Trophoblast cell (in vitro differentiated cells and primary cell): ENCODE measurements around the gene PIK3R5.

ENCODE experiments used
- DNase-seq, 2 donors: peaks; one replicate each; pipeline ENCODE4 v3.0.0-alpha.2; 2016
- H2AFZ ChIP-seq: 2 replicates; pipeline ENCODE4 v1.6.1; 2013; ENCODE audit warnings: low read length, moderate library complexity, mild to moderate bottlenecking; ENCODE audit not compliant: insufficient read depth, poor library complexity
- H2AK5ac ChIP-seq: 2 replicates; pipeline ENCODE4 v1.6.1; 2013; ENCODE audit warnings: mild to moderate bottlenecking, low read length
- H2BK120ac ChIP-seq: 2 replicates; pipeline ENCODE4 v1.6.1; 2013; ENCODE audit warnings: low read length, mild to moderate bottlenecking, moderate library complexity; ENCODE audit not compliant: insufficient read depth, poor library complexity
- H2BK12ac ChIP-seq: 2 replicates; pipeline ENCODE4 v1.6.1; 2013; ENCODE audit warnings: mild to moderate bottlenecking, low read length, moderate library complexity
- H2BK5ac ChIP-seq: 2 replicates; pipeline ENCODE4 v1.6.1; 2013; ENCODE audit warnings: low read length, low read depth, moderate library complexity, mild to moderate bottlenecking; ENCODE audit not compliant: poor library complexity
- H3K14ac ChIP-seq: 2 replicates; pipeline ENCODE4 v1.6.1; 2013; ENCODE audit warnings: mild to moderate bottlenecking, low read length
- H3K18ac ChIP-seq: 2 replicates; pipeline ENCODE4 v1.6.1; 2013; ENCODE audit warnings: mild to moderate bottlenecking, low read length
- H3K23ac ChIP-seq: 2 replicates; pipeline ENCODE4 v1.6.1; 2013; ENCODE audit warnings: low read length
- H3K27ac ChIP-seq: 2 replicates; pipeline ENCODE4 v1.5.1; 2013; ENCODE audit warnings: low read depth, mild to moderate bottlenecking, inconsistent platforms, low read length, moderate library complexity
- H3K27me3 ChIP-seq: 2 replicates; pipeline ENCODE4 v1.6.1; 2013; ENCODE audit warnings: inconsistent platforms, mild to moderate bottlenecking, low read length, moderate library complexity; ENCODE audit not compliant: insufficient read depth
- H3K36me3 ChIP-seq, 2 experiments: 1 replicate in 1 of 2; 2 replicates in 1 of 2; pipeline ENCODE4 v1.6.1; 2013; ENCODE audit warnings: low read length in 2 of 2, mild to moderate bottlenecking in 2 of 2, moderate library complexity in 1 of 2; ENCODE audit not compliant: insufficient read depth in 2 of 2, control insufficient read depth in 1 of 2
- H3K4ac ChIP-seq: 2 replicates; pipeline ENCODE4 v1.6.1; 2013; ENCODE audit warnings: low read depth, mild to moderate bottlenecking, low read length, moderate library complexity
- H3K4me1 ChIP-seq, 2 experiments: 1 replicate in 1 of 2; 2 replicates in 1 of 2; pipeline ENCODE4 v1.6.1; 2013; ENCODE audit warnings: low read length in 2 of 2, mild to moderate bottlenecking in 2 of 2, moderate library complexity in 1 of 2; ENCODE audit not compliant: insufficient read depth in 2 of 2, control insufficient read depth in 1 of 2
- H3K4me2 ChIP-seq: 2 replicates; pipeline ENCODE4 v1.6.1; 2013; ENCODE audit warnings: inconsistent platforms, mild to moderate bottlenecking, low read length, moderate library complexity
- H3K4me3 ChIP-seq: 2 replicates; pipeline ENCODE4 v1.5.1; 2013; ENCODE audit warnings: mild to moderate bottlenecking, low read depth, low read length, inconsistent platforms
- H3K79me1 ChIP-seq: one replicate; pipeline ENCODE4 v1.6.1; 2013; ENCODE audit warnings: low read length
- H3K79me2 ChIP-seq: 2 replicates; pipeline ENCODE4 v1.6.1; 2013; ENCODE audit warnings: low read length, mild to moderate bottlenecking; ENCODE audit not compliant: control insufficient read depth, insufficient read depth, poor library complexity
- H3K9ac ChIP-seq: 2 replicates; pipeline ENCODE4 v1.6.1; 2013; ENCODE audit warnings: mild to moderate bottlenecking, low read length
- H3K9me3 ChIP-seq: 2 replicates; pipeline ENCODE4 v1.6.1; 2013; ENCODE audit warnings: low read depth, mild to moderate bottlenecking, control low read depth, inconsistent platforms, low read length; ENCODE audit not compliant: insufficient read depth
- H4K12ac ChIP-seq: 2 replicates; pipeline ENCODE4 v1.6.1; 2013; ENCODE audit warnings: low read depth, mild to moderate bottlenecking, low read length, moderate library complexity
- H4K8ac ChIP-seq: 2 replicates; pipeline ENCODE4 v1.6.1; 2013; ENCODE audit warnings: low read depth, mild to moderate bottlenecking, low read length, moderate library complexity
- H4K91ac ChIP-seq: one replicate; pipeline ENCODE4 v1.6.1; 2013; ENCODE audit warnings: low read depth, mild to moderate bottlenecking, low read length, moderate library complexity
- WGBS: extraction: QIAGEN DNeasy Blood & Tissue Kit; methylation state at CpG from one replicate; pipeline ENCODE4 v1.1.7; 2013; ENCODE audit warnings: missing lambda C conversion rate; ENCODE audit not compliant: insufficient read length, insufficient coverage; ENCODE audit errors: extremely low coverage; 5-methylcytosine and 5-hydroxymethylcytosine counted together

Gene PIK3R5

GRCh38 chr17:8941980-8942622, 23.4 kb downstream of the PIK3R5 start:
- no CpG with 5 or more reads among the region's 8 CpGs for WGBS
- Histone ChIP-seq H3K9ac (no peak overlapping the region), H2BK120ac (no peak overlapping the region), H3K27me3 (no peaks in the 10 kb centered on the region), H3K27ac (no peak overlapping the region), H3K4me3 (no peak overlapping the region), H3K14ac (no peak overlapping the region), H2BK5ac (no peak overlapping the region), H3K79me2 (no peaks in the 10 kb centered on the region), H3K9me3 (peaks cover 2% of the 10 kb centered on the region), H3K23ac (no peak overlapping the region), H3K4ac (no peak overlapping the region), H3K4me2 (no peak overlapping the region), H2AK5ac (no peak overlapping the region), H3K18ac (no peak overlapping the region), H3K4me1 (no peaks in the 10 kb centered on the region), H4K12ac (no peak overlapping the region), H4K8ac (no peak overlapping the region), H2AFZ (no peak overlapping the region), H3K36me3 (no peaks in the 10 kb centered on the region), H2BK12ac (no peak overlapping the region), H3K79me1 (no peaks in the 10 kb centered on the region), H4K91ac (no peak overlapping the region)
- DNase-seq: no peak

GRCh38 chr17:8941520-8941919, 24.0 kb downstream of the PIK3R5 start:
- no peak overlapping the region for H3K27ac ChIP-seq
- H3K9ac ChIP-seq: no peak overlapping the region
- no peak overlapping the region for H2AFZ ChIP-seq
- H2AK5ac ChIP-seq: no peak overlapping the region
- H3K79me2 ChIP-seq: no peaks in the 10 kb centered on the region
- no peak overlapping the region for H2BK12ac ChIP-seq
- H3K4me3 ChIP-seq: no peak overlapping the region
- no peak for DNase-seq
- H3K23ac ChIP-seq: no peak overlapping the region
- H4K12ac ChIP-seq: no peak overlapping the region
- no peaks in the 10 kb centered on the region for H3K27me3 ChIP-seq
- H3K18ac ChIP-seq: no peak overlapping the region
- no peak overlapping the region for H4K8ac ChIP-seq
- H2BK5ac ChIP-seq: no peak overlapping the region
- no CpG with 5 or more reads among the region's 14 CpGs for WGBS
- H3K79me1 ChIP-seq: no peaks in the 10 kb centered on the region
- no peak overlapping the region for H3K4ac ChIP-seq
- no peaks in the 10 kb centered on the region for H3K4me1 ChIP-seq
- H3K36me3 ChIP-seq: no peaks in the 10 kb centered on the region
- no peak overlapping the region for H4K91ac ChIP-seq
- H3K4me2 ChIP-seq: no peak overlapping the region
- peaks cover 1% of the 10 kb centered on the region for H3K9me3 ChIP-seq
- H2BK120ac ChIP-seq: no peak overlapping the region
- no peak overlapping the region for H3K14ac ChIP-seq

GRCh38 chr17:8940866-8941471, 24.5 kb downstream of the PIK3R5 start:
- H3K4ac ChIP-seq: no peak overlapping the region
- H3K27me3 ChIP-seq: no peaks in the 10 kb centered on the region
- H2AK5ac ChIP-seq: no peak overlapping the region
- no peak overlapping the region for H3K18ac ChIP-seq
- H4K12ac ChIP-seq: no peak overlapping the region
- no peak overlapping the region for H2BK120ac ChIP-seq
- no peaks in the 10 kb centered on the region for H3K79me2 ChIP-seq
- H3K4me1 ChIP-seq: no peaks in the 10 kb centered on the region
- no peak overlapping the region for H4K8ac ChIP-seq
- no peak overlapping the region for H2AFZ ChIP-seq
- H2BK5ac ChIP-seq: no peak overlapping the region
- H3K23ac ChIP-seq: no peak overlapping the region
- H3K79me1 ChIP-seq: no peaks in the 10 kb centered on the region
- no peak for DNase-seq
- no peak overlapping the region for H3K4me2 ChIP-seq
- no peak overlapping the region for H3K27ac ChIP-seq
- H3K14ac ChIP-seq: no peak overlapping the region
- peak overlapping the region; percentile 6 for H3K4me3 ChIP-seq
- no peaks in the 10 kb centered on the region for H3K36me3 ChIP-seq
- H3K9me3 ChIP-seq: no peaks in the 10 kb centered on the region
- H4K91ac ChIP-seq: no peak overlapping the region
- no peak overlapping the region for H3K9ac ChIP-seq
- WGBS: no CpG with 5 or more reads among the region's 6 CpGs
- H2BK12ac ChIP-seq: no peak overlapping the region

- H4K8ac ChIP-seq: no peak overlapping the region
- H3K18ac ChIP-seq: no peak overlapping the region
- no peak overlapping the region for H2AFZ ChIP-seq
- H3K36me3 ChIP-seq: no peaks in the 10 kb centered on the region
- H2BK120ac ChIP-seq: no peak overlapping the region
- no peak overlapping the region for H3K4me2 ChIP-seq
- no peak overlapping the region for H3K14ac ChIP-seq
- DNase-seq: no peak
- no peak overlapping the region for H2AK5ac ChIP-seq
- H4K12ac ChIP-seq: no peak overlapping the region
- no CpG with 5 or more reads among the region's 12 CpGs for WGBS
- H3K79me2 ChIP-seq: no peaks in the 10 kb centered on the region
- H2BK5ac ChIP-seq: no peak overlapping the region
- H3K27ac ChIP-seq: no peak overlapping the region
- no peak overlapping the region for H3K4me3 ChIP-seq
- H3K23ac ChIP-seq: no peak overlapping the region
- no peak overlapping the region for H3K4ac ChIP-seq
- H2BK12ac ChIP-seq: no peak overlapping the region
- H3K27me3 ChIP-seq: no peaks in the 10 kb centered on the region
- no peaks in the 10 kb centered on the region for H3K4me1 ChIP-seq
- H3K9me3 ChIP-seq: no peaks in the 10 kb centered on the region
- H3K9ac ChIP-seq: no peak overlapping the region
- no peak overlapping the region for H4K91ac ChIP-seq
- H3K79me1 ChIP-seq: no peaks in the 10 kb centered on the region
Measured at GRCh38 chr17:8939496-8940334, 25.8 kb downstream of the PIK3R5 start.
